Lung microvascular endothelial cell (primary cell): ENCODE results near the gene TTC39C. TPM values are rescaled to one million over a fixed set of nuclear protein-coding genes. Genes with fewer than 3 reads are reported as not detected.

Experiments used
- total RNA-seq: library from RNA; depleted of rRNA; stranded (reverse); fragments of >200 nt; gene quantifications from 2 replicates; pipeline ENCODE4 v1.2.1, GENCODE V29; 2014

TTC39C gene
- total RNA-seq, 1 donor from 2014 or later, result 1.2 TPM

Other genes starting within 250 kb of the TTC39C start
- gene CABYR, start 124.3 kb downstream of the TTC39C start, total RNA-seq, result 0.60 and 0.65 TPM in 2 replicates